ENCODE measurements around the gene ZCCHC2. TPM values are rescaled to one million over a fixed set of nuclear protein-coding genes. Genes with fewer than 3 reads are reported as not detected.

ZCCHC2 gene
- total RNA-seq, 1 donor from 2014 or later: 43.8 TPM

DNA sequence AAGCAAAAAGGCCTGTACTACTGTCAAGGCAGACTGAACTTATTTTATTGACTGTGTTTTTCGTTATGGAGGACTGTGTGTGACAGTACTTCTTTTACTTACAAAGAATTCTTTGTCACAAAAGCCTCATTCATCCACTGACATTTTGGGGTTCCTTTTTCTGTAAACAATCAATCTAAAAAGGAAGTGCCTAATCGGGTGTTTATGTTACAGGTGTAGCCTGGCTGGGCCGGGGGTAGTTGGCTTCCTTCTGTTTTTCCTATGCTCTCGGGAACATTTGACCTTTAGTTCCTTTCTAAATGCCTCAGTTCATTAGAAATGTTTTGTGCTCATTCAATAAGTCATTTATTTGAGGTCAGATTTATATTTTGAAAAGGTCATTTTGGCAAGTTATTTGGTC is 8.3 kb downstream of the ZCCHC2 start:
- intact Hi-C loops (cut with micrococcal nuclease): no loop called here
- H3K27me3 Mint-ChIP-seq (ENCODE audit: low read depth): no peaks in the 10 kb centered on the region
- H3K27ac Mint-ChIP-seq: no peak overlapping the region
- H3K4me3 Mint-ChIP-seq (ENCODE audit: low read depth): no peak overlapping the region
- H3K9me3 Mint-ChIP-seq: no peaks in the 10 kb centered on the region
- H3K4me1 Mint-ChIP-seq (ENCODE audit: low read depth): peaks cover 46% of the 10 kb centered on the region
- no peak for DNase-seq (ENCODE audit: low spot score)
- peaks cover 34% of the 10 kb centered on the region for H3K36me3 Mint-ChIP-seq (ENCODE audit: low read depth)

DNA sequence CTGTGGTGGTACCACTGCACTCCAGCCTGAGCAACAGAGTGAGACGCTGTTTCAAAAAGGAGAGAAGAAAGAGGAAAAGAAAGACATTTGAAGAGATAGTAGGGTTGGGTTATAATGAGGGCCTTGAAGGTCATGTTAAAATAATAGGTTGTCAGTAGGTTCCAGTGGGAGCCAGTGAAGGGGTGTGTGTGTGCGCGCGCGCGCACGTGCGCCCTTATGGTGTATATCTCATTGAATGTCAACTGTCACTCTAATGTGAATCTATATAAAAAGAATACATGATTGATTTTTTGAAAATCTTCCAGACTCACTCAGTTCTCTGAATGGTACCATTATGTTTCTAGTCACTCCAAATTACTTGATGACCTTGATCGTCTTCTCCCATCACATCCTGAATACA is 9.1 kb downstream of the ZCCHC2 start:
- Mint-ChIP-seq H3K27ac (no peak overlapping the region), H3K27me3 (ENCODE audit: low read depth) (no peaks in the 10 kb centered on the region), H3K36me3 (ENCODE audit: low read depth) (peaks cover 31% of the 10 kb centered on the region), H3K9me3 (no peaks in the 10 kb centered on the region), H3K4me1 (ENCODE audit: low read depth) (peaks cover 52% of the 10 kb centered on the region), H3K4me3 (ENCODE audit: low read depth) (no peak overlapping the region)
- DNase-seq (ENCODE audit: low spot score): no peak
- intact Hi-C loops (cut with micrococcal nuclease): no loop called here

DNA sequence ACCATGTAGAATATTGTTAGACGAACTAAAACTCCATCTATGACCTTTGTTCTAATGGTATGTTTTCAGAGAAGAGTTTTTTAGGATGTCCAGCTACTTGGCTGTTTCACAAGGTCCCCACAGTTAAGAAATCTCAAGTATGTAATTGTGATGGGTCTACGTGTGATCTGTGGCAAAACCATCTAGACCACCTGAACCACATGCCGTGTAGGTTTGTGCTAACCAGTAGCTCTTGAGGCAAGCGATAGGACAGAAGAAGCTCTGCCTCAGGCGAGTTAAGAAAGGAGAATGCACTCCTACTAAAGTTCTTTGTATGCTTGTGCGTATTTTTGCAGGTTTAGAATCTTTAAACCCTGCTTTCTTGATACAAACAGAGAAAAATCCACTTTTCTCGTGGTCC is 13.2 kb downstream of the ZCCHC2 start:
- Mint-ChIP-seq H3K36me3 (ENCODE audit: low read depth) (peaks cover 37% of the 10 kb centered on the region), H3K27me3 (ENCODE audit: low read depth) (no peaks in the 10 kb centered on the region), H3K4me1 (ENCODE audit: low read depth) (peaks cover 41% of the 10 kb centered on the region), H3K9me3 (no peaks in the 10 kb centered on the region), H3K4me3 (ENCODE audit: low read depth) (no peak overlapping the region), H3K27ac (no peak overlapping the region)
- DNase-seq (ENCODE audit: low spot score): no peak
- intact Hi-C loops (cut with micrococcal nuclease): no loop called here

DNA sequence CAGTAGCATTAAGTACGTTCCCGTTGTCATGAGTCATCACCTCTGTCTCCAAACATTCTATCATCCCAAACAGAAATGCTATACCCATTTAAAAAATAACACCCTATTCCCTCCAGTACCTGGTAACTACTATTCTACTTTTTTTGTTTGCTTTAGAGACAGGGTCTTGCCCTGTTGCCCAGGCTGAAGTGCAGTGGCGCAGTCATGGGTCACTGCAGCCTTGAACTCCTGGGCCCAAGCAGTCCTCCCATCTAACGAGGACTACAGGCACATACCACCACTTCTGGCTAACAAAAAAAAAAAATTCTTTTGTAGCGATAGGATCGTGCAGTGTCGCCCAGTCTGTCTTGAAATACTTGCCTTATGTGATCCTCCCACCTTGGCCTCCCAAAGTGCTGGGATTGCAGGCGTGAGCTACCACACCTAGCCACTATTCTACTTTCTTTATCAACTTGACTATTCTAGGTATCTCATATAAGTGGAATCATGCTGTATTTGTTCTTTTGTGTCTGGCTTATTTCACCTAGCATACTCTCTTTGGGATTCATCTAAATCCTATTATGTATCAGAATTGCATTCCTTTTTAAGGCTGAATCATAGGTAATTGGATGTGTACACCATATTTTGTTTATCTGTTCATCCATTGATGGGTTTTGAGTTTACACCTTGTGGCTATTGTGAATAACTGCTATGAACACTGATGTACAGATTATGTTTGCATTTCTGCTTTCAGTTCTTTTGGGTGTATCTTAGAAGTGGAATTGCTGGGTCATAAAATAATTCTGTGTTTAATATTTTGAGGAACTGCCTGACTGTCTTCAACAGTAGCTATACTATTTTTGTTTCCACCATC is 14.4 kb downstream of the ZCCHC2 start:
- Mint-ChIP-seq H3K9me3 (no peaks in the 10 kb centered on the region), H3K4me1 (ENCODE audit: low read depth) (peaks cover 36% of the 10 kb centered on the region), H3K27me3 (ENCODE audit: low read depth) (no peaks in the 10 kb centered on the region), H3K36me3 (ENCODE audit: low read depth) (peaks cover 37% of the 10 kb centered on the region), H3K27ac (no peak overlapping the region), H3K4me3 (ENCODE audit: low read depth) (no peak overlapping the region)
- DNase-seq (ENCODE audit: low spot score): no peak
- intact Hi-C loops (cut with micrococcal nuclease): no loop called here

DNA sequence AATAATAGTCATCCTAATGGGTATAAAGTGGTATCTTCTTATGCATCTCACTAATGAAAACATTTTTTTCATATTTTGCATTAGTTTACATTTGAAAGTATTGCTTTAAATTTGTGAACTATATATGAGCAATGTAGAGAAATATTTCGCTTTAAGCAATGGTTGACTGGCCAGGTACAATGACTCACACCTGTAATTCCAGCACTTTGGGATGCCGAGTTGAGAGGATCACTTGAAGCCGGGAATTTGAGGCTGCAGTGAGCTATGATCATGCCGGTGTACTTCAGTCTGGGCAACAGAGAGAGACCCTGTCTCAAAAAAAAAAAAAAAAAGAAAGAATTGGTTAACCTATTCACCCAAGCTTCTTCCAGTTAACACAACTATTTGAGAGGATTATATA is 15.1 kb downstream of the ZCCHC2 start:
- intact Hi-C loops (cut with micrococcal nuclease): no loop called here
- Mint-ChIP-seq H3K4me3 (ENCODE audit: low read depth) (no peak overlapping the region), H3K27ac (no peak overlapping the region), H3K27me3 (ENCODE audit: low read depth) (no peaks in the 10 kb centered on the region), H3K4me1 (ENCODE audit: low read depth) (peaks cover 34% of the 10 kb centered on the region), H3K36me3 (ENCODE audit: low read depth) (peaks cover 40% of the 10 kb centered on the region), H3K9me3 (no peaks in the 10 kb centered on the region)
- DNase-seq (ENCODE audit: low spot score): no peak

DNA sequence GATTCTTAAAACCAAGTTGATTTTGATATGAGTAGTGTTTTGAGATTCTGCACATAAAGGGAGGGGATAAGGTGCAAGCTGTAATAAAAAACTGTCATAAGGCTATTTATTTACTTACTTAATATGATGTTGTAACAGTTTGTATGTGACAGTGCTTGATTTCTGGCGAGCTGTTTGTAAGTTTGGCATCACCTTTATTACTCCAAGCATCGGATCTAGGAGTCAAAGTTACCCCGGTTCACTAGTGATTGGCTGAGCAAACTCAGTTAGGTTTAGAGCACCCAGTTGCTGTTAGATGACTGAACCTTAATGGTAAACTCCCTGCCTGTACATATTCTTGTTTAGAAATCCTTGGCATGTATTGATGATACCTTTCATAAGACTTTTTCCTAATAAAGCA is 16.1 kb downstream of the ZCCHC2 start:
- no peak for DNase-seq (ENCODE audit: low spot score)
- Mint-ChIP-seq H3K27me3 (ENCODE audit: low read depth) (no peaks in the 10 kb centered on the region), H3K36me3 (ENCODE audit: low read depth) (peaks cover 49% of the 10 kb centered on the region), H3K4me1 (ENCODE audit: low read depth) (peaks cover 34% of the 10 kb centered on the region), H3K9me3 (no peaks in the 10 kb centered on the region), H3K27ac (no peak overlapping the region), H3K4me3 (ENCODE audit: low read depth) (no peak overlapping the region)
- intact Hi-C loops (cut with micrococcal nuclease): no loop called here

DNA sequence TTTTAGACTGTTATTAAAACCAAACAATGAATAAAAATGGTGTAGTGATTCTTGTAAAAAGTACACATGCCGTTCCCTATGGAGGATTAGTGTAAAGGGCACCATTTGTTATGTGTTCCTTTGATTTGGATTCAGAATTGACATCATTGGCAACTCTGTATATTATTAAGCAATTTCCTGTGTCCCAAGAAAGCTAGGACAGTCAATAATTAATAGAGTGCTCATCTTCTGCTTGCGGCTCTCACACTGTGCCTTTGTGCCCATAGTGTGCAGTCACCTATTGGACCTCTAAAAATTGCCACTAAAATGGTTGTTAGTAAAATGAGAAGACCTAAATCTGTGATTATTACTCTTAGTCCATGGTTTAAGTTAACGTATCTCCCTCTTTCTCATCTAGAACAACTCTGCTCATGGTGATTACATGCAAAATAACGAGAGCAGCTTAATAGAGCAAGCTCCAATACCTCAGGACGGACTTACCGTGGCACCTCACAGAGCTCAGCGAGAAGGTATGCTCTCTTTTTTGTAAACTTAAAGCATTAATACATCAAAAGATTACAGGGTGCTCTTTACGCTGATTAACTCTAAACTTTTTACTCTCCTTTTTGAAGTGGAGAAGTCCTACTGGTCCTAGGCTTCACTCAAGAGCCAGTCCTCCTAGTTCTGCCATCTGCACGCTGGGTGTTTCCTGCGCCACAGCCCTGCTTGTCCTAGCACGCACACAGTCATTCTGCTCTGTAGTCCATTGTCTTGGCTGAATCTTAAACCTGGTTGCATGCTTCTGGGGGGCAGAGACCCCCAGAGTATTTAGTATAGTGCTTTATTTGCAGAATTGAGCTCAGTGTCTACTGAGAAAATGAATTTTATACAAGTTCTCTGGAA is 16.7 kb downstream of the ZCCHC2 start:
- Mint-ChIP-seq H3K4me3 (ENCODE audit: low read depth) (no peak overlapping the region), H3K9me3 (no peaks in the 10 kb centered on the region), H3K36me3 (ENCODE audit: low read depth) (peaks cover 49% of the 10 kb centered on the region), H3K27ac (no peak overlapping the region), H3K4me1 (ENCODE audit: low read depth) (peaks cover 30% of the 10 kb centered on the region), H3K27me3 (ENCODE audit: low read depth) (no peaks in the 10 kb centered on the region)
- no peak for DNase-seq (ENCODE audit: low spot score)
- intact Hi-C loops (cut with micrococcal nuclease): no loop called here

DNA sequence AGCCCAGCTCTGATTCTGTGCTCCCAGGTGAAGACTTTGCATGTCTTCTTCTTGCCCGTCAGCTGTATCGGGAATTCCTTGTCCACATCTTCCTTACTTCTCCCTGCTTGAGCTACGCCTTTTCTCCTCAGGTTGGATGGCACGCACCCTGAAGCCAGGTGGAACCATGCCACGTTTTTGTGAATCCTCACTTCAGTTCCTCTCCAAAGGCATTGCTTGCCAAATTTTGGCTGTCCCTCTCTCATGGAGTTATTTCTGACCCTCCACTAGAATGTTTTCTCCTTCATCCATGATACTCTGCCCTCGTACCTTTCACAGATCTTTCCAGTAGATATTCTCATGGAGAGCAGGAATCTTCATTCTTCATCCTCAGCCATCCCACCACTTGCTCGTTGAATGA is 20.2 kb downstream of the ZCCHC2 start:
- no peak for DNase-seq (ENCODE audit: low spot score)
- no peak overlapping the region for H3K27ac Mint-ChIP-seq
- H3K36me3 Mint-ChIP-seq (ENCODE audit: low read depth): peaks cover 55% of the 10 kb centered on the region
- no peak overlapping the region for H3K4me3 Mint-ChIP-seq (ENCODE audit: low read depth)
- H3K4me1 Mint-ChIP-seq (ENCODE audit: low read depth): peaks cover 7% of the 10 kb centered on the region
- no peaks in the 10 kb centered on the region for H3K9me3 Mint-ChIP-seq
- H3K27me3 Mint-ChIP-seq (ENCODE audit: low read depth): no peaks in the 10 kb centered on the region
- intact Hi-C loops (cut with micrococcal nuclease): no loop called here

DNA sequence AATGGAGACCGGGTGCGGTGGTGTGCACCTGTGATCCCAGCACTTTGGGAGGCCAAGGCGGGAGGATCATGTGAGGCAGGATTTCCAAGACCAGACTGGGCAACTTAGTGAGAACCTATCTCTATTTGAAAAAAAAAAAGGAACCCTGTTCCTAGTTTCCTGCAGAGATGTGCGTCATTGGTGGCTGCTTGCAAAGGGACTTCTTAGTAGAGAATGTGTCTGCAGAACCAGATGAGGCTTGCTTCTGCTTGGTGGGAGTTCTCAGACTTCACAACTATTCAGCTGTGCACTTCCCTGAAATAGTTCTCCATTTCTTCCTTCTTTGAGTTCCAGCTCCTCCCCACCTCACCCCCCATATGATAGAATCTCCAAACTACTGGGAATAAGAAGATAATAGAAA is 22.3 kb downstream of the ZCCHC2 start:
- intact Hi-C loops (cut with micrococcal nuclease): no loop called here
- peaks cover 58% of the 10 kb centered on the region for H3K36me3 Mint-ChIP-seq (ENCODE audit: low read depth)
- no peak overlapping the region for H3K27ac Mint-ChIP-seq
- H3K4me1 Mint-ChIP-seq (ENCODE audit: low read depth): peaks cover 5% of the 10 kb centered on the region
- DNase-seq (ENCODE audit: low spot score): no peak
- no peak overlapping the region for H3K4me3 Mint-ChIP-seq (ENCODE audit: low read depth)
- H3K9me3 Mint-ChIP-seq: no peaks in the 10 kb centered on the region
- no peaks in the 10 kb centered on the region for H3K27me3 Mint-ChIP-seq (ENCODE audit: low read depth)

DNA sequence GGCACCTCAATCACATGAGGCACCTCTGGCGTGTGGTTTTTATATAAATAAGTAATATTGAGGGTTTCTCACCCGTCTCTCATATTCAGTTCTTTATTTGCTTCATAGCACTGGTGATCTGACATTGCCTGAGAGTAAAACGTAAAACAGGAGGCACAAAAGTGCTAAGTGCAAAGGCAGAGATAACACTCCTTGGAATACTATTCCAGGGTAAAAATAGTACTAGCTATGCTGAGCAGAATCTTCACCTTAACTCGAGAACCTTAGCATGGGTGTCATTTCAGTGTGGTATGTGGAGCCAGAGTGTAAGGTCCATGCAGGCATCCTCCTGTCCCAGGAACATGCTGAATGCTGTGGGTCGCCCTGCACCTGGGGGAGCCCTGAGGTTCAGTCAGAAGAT is 26.9 kb downstream of the ZCCHC2 start:
- peaks cover 66% of the 10 kb centered on the region for H3K36me3 Mint-ChIP-seq (ENCODE audit: low read depth)
- no peak overlapping the region for H3K27ac Mint-ChIP-seq
- no peak for DNase-seq (ENCODE audit: low spot score)
- H3K9me3 Mint-ChIP-seq: no peaks in the 10 kb centered on the region
- no peak overlapping the region for H3K4me3 Mint-ChIP-seq (ENCODE audit: low read depth)
- intact Hi-C loops (cut with micrococcal nuclease): no loop called here
- peaks cover 12% of the 10 kb centered on the region for H3K4me1 Mint-ChIP-seq (ENCODE audit: low read depth)
- H3K27me3 Mint-ChIP-seq (ENCODE audit: low read depth): no peaks in the 10 kb centered on the region

DNA sequence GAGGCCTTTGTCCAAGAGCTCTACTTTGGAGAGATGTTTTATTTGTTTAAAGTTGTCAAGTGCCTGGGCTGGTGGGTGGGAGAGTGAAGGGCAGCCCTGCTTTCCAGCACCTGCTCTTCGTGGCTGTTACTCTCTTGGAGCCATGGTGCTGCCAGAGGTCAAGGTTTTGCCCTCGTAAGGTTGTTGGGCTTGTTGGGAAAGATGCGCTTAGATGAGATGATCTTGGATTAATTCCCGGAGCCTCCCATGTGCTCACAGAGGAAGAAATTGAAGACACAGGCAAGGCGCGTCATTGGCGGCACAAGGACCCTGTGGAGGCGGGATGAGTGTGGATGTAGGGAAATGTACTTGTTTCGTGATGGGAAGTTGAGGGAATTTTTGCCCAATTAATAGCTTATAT is 27.9 kb downstream of the ZCCHC2 start:
- no peaks in the 10 kb centered on the region for H3K9me3 Mint-ChIP-seq
- no peak overlapping the region for H3K27ac Mint-ChIP-seq
- DNase-seq (ENCODE audit: low spot score): no peak
- no peak overlapping the region for H3K4me3 Mint-ChIP-seq (ENCODE audit: low read depth)
- peaks cover 57% of the 10 kb centered on the region for H3K36me3 Mint-ChIP-seq (ENCODE audit: low read depth)
- peaks cover 18% of the 10 kb centered on the region for H3K4me1 Mint-ChIP-seq (ENCODE audit: low read depth)
- no peaks in the 10 kb centered on the region for H3K27me3 Mint-ChIP-seq (ENCODE audit: low read depth)
- intact Hi-C loops (cut with micrococcal nuclease): no loop called here

DNA sequence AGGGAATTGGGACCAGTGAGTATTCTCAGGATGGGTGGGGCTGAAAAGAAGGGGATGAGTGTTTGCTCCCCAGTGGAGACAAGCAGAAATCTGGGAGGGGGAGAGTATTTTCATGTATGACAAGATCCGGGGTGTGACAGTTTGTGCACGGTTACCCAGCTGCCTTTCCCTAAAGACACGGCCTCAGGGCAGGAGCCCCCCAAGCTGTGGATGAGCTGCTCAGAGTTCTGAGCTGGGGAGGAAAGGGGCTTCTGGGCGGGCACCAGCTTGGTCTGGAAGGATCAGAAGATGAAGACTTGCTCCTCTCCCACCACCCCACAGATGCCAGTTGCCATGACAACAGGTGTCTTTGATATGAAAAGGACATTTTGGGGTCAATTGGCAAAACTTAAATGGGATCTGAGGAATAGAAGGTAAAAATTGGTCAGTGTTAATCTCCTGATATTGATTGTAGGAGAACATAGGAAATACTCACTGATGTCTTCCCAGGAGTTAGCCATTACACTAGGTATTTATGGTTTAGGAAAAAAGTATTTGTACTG is 29.2 kb downstream of the ZCCHC2 start:
- intact Hi-C loops (cut with micrococcal nuclease): no loop called here
- H3K36me3 Mint-ChIP-seq (ENCODE audit: low read depth): peaks cover 64% of the 10 kb centered on the region
- DNase-seq (ENCODE audit: low spot score): no peak
- peaks cover 21% of the 10 kb centered on the region for H3K4me1 Mint-ChIP-seq (ENCODE audit: low read depth)
- no peak overlapping the region for H3K4me3 Mint-ChIP-seq (ENCODE audit: low read depth)
- H3K9me3 Mint-ChIP-seq: no peaks in the 10 kb centered on the region
- no peak overlapping the region for H3K27ac Mint-ChIP-seq
- no peaks in the 10 kb centered on the region for H3K27me3 Mint-ChIP-seq (ENCODE audit: low read depth)
